Measurements from ENCODE around the gene SLC12A2. TPM values are rescaled to one million over a fixed set of nuclear protein-coding genes. Genes with fewer than 3 reads are reported as not detected.

The SLC12A2 gene
- total RNA-seq, 1 experiment from 2014 or later = 41.2 TPM

DNA sequence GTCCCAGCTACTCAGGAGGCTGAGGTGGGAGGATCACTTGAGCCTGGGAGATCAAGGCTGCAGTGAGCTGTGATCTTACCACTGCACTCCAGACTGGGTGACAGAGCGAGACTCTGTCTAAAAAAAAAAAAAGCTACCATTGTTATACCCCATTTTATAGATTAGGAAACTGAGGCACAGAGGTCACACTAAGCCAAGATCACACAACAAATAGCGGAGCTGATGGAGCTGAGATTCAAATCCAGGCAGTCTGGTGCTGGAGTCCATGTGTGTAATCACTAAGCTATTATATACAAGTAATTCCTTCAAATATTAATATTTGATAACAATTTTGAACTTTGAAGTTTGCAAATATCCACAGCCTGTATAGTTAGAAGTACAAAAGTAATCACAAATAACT lies 6.0 kb upstream of the SLC12A2 start:
- ChIA-PET CTCF (interaction anchor here (1.7 kb wide), 1 partner anchor 199 kb away, joined by 4 read pairs; no protein-coding TSS in a partner anchor), POLR2A (no interaction called here), RAD21 (ENCODE audit: low non-redundant PET in 1 of 2, low total read pairs in 2 of 2, uncharacterized antibody in 2 of 2, unreplicated experiment in 2 of 2) (no interaction called here)
- Histone ChIP-seq H3K9me2 (ENCODE audit: insufficient read depth) (no peaks in the 10 kb centered on the region), H3K79me2 (ENCODE audit: insufficient read depth, low read length) (peaks cover 56% of the 10 kb centered on the region), H3K9me3 (ENCODE audit: control insufficient read depth in 1 of 2, insufficient read depth in 1 of 2, low read depth in 1 of 2, low read length in 2 of 2) (no peaks in the 10 kb centered on the region), H3K4me1 (ENCODE audit: control insufficient read depth in 1 of 2, insufficient read depth in 2 of 2, low read length in 2 of 2) (peaks cover 7 to 11% of the 10 kb centered on the region in 2 experiments; a peak in 3 of 4 replicates), H3K9ac (ENCODE audit: low read length) (no peak overlapping the region), H3K27me3 (ENCODE audit: insufficient read depth, low read length) (no peaks in the 10 kb centered on the region), H2AFZ (ENCODE audit: low read depth, low read length, poor library complexity, severe bottlenecking) (no peak overlapping the region), H3K36me3 (ENCODE audit: control insufficient read depth in 1 of 2, insufficient read depth in 2 of 2, low read length in 2 of 2) (no peaks in the 10 kb centered on the region), H4K20me1 (ENCODE audit: insufficient read depth) (no peaks in the 10 kb centered on the region), H3K27ac (ENCODE audit: low read depth, low read length) (no peak overlapping the region), H3K4me3 (replicated peaks in 1 of 2; ENCODE audit: low read depth in 1 of 2, low read length in 2 of 2) (no peak overlapping the region), H3K4me2 (ENCODE audit: low read length) (no peak overlapping the region)
- BruUV-seq (replicated peaks) = no TSS peak
- no peak for TF ChIP-seq JUND (IDR thresholded peaks at IDR 0.05)
- no peak for TF ChIP-seq ZBTB33 (IDR thresholded peaks at IDR 0.05; ENCODE audit: extremely low read depth, insufficient replicate concordance, low read length)
- TF ChIP-seq ZNF274 (IDR thresholded peaks at IDR 0.05; ENCODE audit: low read depth, low read length) = no peak
- TF ChIP-seq, protein P1, sequence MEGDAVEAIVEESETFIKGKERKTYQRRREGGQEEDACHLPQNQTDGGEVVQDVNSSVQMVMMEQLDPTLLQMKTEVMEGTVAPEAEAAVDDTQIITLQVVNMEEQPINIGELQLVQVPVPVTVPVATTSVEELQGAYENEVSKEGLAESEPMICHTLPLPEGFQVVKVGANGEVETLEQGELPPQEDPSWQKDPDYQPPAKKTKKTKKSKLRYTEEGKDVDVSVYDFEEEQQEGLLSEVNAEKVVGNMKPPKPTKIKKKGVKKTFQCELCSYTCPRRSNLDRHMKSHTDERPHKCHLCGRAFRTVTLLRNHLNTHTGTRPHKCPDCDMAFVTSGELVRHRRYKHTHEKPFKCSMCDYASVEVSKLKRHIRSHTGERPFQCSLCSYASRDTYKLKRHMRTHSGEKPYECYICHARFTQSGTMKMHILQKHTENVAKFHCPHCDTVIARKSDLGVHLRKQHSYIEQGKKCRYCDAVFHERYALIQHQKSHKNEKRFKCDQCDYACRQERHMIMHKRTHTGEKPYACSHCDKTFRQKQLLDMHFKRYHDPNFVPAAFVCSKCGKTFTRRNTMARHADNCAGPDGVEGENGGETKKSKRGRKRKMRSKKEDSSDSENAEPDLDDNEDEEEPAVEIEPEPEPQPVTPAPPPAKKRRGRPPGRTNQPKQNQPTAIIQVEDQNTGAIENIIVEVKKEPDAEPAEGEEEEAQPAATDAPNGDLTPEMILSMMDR (IDR thresholded peaks at IDR 0.05 in 2 of 3, conservative IDR thresholded peaks at IDR 0.05 in 1 of 3; ENCODE audit: borderline replicate concordance in 1 of 3, insufficient read depth in 1 of 3, low read depth in 2 of 3, low read length in 2 of 3) = no peak
- no peak for TF ChIP-seq POLR2AphosphoS5 (IDR thresholded peaks at IDR 0.05; ENCODE audit: low read depth, low read length)
- TF ChIP-seq EZH2 (IDR thresholded peaks at IDR 0.05) = no peak
- TF ChIP-seq MAX (IDR thresholded peaks at IDR 0.05) = no peak
- no peak for TF ChIP-seq SRF (IDR thresholded peaks at IDR 0.05; ENCODE audit: low read depth)
- no peak for TF ChIP-seq RAD21 (IDR thresholded peaks at IDR 0.05; ENCODE audit: low read depth)
- no peak for TF ChIP-seq EZH2phosphoT487 (IDR thresholded peaks at IDR 0.05; ENCODE audit: borderline replicate concordance)
- no peak for TF ChIP-seq FOSL1 (IDR thresholded peaks at IDR 0.05; ENCODE audit: low read depth)
- TF ChIP-seq, protein P2, sequence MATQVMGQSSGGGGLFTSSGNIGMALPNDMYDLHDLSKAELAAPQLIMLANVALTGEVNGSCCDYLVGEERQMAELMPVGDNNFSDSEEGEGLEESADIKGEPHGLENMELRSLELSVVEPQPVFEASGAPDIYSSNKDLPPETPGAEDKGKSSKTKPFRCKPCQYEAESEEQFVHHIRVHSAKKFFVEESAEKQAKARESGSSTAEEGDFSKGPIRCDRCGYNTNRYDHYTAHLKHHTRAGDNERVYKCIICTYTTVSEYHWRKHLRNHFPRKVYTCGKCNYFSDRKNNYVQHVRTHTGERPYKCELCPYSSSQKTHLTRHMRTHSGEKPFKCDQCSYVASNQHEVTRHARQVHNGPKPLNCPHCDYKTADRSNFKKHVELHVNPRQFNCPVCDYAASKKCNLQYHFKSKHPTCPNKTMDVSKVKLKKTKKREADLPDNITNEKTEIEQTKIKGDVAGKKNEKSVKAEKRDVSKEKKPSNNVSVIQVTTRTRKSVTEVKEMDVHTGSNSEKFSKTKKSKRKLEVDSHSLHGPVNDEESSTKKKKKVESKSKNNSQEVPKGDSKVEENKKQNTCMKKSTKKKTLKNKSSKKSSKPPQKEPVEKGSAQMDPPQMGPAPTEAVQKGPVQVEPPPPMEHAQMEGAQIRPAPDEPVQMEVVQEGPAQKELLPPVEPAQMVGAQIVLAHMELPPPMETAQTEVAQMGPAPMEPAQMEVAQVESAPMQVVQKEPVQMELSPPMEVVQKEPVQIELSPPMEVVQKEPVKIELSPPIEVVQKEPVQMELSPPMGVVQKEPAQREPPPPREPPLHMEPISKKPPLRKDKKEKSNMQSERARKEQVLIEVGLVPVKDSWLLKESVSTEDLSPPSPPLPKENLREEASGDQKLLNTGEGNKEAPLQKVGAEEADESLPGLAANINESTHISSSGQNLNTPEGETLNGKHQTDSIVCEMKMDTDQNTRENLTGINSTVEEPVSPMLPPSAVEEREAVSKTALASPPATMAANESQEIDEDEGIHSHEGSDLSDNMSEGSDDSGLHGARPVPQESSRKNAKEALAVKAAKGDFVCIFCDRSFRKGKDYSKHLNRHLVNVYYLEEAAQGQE (IDR thresholded peaks at IDR 0.05; ENCODE audit: low read depth) = no peak
- TF ChIP-seq TCF7L2 (IDR thresholded peaks at IDR 0.05; ENCODE audit: borderline replicate concordance, extremely low read depth, insufficient read depth, insufficient read length) = no peak
- no peak for TF ChIP-seq EGR1 (IDR thresholded peaks at IDR 0.05; ENCODE audit: low read depth)
- no peak for TF ChIP-seq ELF1 (IDR thresholded peaks at IDR 0.05; ENCODE audit: borderline replicate concordance, low read depth)
- no peak for TF ChIP-seq SP1 (IDR thresholded peaks at IDR 0.05; ENCODE audit: low read depth)
- TF ChIP-seq, protein P3, sequence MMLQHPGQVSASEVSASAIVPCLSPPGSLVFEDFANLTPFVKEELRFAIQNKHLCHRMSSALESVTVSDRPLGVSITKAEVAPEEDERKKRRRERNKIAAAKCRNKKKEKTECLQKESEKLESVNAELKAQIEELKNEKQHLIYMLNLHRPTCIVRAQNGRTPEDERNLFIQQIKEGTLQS (IDR thresholded peaks at IDR 0.05) = no peak
- TF ChIP-seq POLR2A (IDR thresholded peaks at IDR 0.05; ENCODE audit: borderline replicate concordance, extremely low read depth, insufficient read depth, insufficient read length) = no peak
- no peak for TF ChIP-seq CBX3 (IDR thresholded peaks at IDR 0.05; ENCODE audit: low read depth)
- intact Hi-C loops (cut with micrococcal nuclease) = no loop called here
- DNase-seq (ENCODE audit: low read depth, low spot score) (no peak), ATAC-seq (no peak)

Data from HCT116 (cell line).